Measurements from ENCODE around the gene UTP20.
A peak's percentile ranks its signal among the peaks of the same experiment; 100 is the strongest.

Gene UTP20

GRCh38 chr12:101256266-101256665 lies 23.6 kb upstream of the UTP20 start:
- Histone ChIP-seq H2AK5ac (ENCODE audit: low read length, severe bottlenecking) (no peak overlapping the region), H3K4ac (ENCODE audit: low read depth in 1 of 2, low read length in 2 of 2) (no peak overlapping the region), H2BK120ac (ENCODE audit: low read depth, low read length) (no peak overlapping the region), H3K27me3 (ENCODE audit: control insufficient read depth in 1 of 2, insufficient read depth in 1 of 2, low read length in 2 of 2) (peaks cover 5 to 6% of the 10 kb centered on the region in 2 experiments), H3K36me3 (ENCODE audit: control insufficient read depth in 1 of 2, insufficient read depth in 2 of 2, low read depth in 1 of 2, low read length in 2 of 2) (no peaks in the 10 kb centered on the region), H3K4me3 (ENCODE audit: insufficient read depth in 1 of 2, low read depth in 1 of 2, low read length in 2 of 2) (no peak overlapping the region), H4K91ac (ENCODE audit: low read length) (no peak overlapping the region), H2BK12ac (ENCODE audit: low read length in 2 of 2) (no peak overlapping the region), H3K27ac (ENCODE audit: low read length, poor library complexity, severe bottlenecking) (no peak overlapping the region), H3K14ac (ENCODE audit: low read length in 2 of 2) (no peak overlapping the region), H3K4me1 (ENCODE audit: control insufficient read depth, insufficient read depth, low read depth, low read length) (no peaks in the 10 kb centered on the region), H3K4me2 (ENCODE audit: low read length, poor library complexity, severe bottlenecking) (no peak overlapping the region), H3K79me1 (replicated peaks; ENCODE audit: low read length, poor library complexity, severe bottlenecking) (no peaks in the 10 kb centered on the region), H4K8ac (ENCODE audit: low read length) (no peak overlapping the region), H2BK5ac (ENCODE audit: low read depth, low read length, poor library complexity, severe bottlenecking) (no peak overlapping the region), H3K23ac (ENCODE audit: low read length in 2 of 2) (no peak overlapping the region), H2AFZ (ENCODE audit: low read depth, low read length) (no peak overlapping the region), H3K18ac (ENCODE audit: low read depth in 1 of 2, low read length in 2 of 2) (no peak overlapping the region), H2BK15ac (ENCODE audit: low read depth, poor library complexity, severe bottlenecking) (no peak overlapping the region), H3K9me3 (ENCODE audit: control insufficient read depth, low read length) (peaks cover 7% of the 10 kb centered on the region), H3K9ac (ENCODE audit: low read length) (no peak overlapping the region)
- DNase-seq: no peak
- WGBS: 59% methylated on average over 4 of the region's 4 CpGs

- Histone ChIP-seq H3K4me1 (ENCODE audit: control insufficient read depth, insufficient read depth, low read depth, low read length) (no peaks in the 10 kb centered on the region), H3K4ac (ENCODE audit: low read depth in 1 of 2, low read length in 2 of 2) (no peak overlapping the region), H2BK120ac (ENCODE audit: low read depth, low read length) (no peak overlapping the region), H2AFZ (ENCODE audit: low read depth, low read length) (no peak overlapping the region), H3K23ac (ENCODE audit: low read length in 2 of 2) (no peak overlapping the region), H3K9me3 (ENCODE audit: control insufficient read depth, low read length) (peaks cover 7% of the 10 kb centered on the region), H2BK5ac (ENCODE audit: low read depth, low read length, poor library complexity, severe bottlenecking) (no peak overlapping the region), H3K27ac (ENCODE audit: low read length, poor library complexity, severe bottlenecking) (no peak overlapping the region), H3K79me1 (replicated peaks; ENCODE audit: low read length, poor library complexity, severe bottlenecking) (no peaks in the 10 kb centered on the region), H3K27me3 (ENCODE audit: control insufficient read depth in 1 of 2, insufficient read depth in 1 of 2, low read length in 2 of 2) (peaks cover 5 to 6% of the 10 kb centered on the region in 2 experiments), H3K4me2 (ENCODE audit: low read length, poor library complexity, severe bottlenecking) (peak overlapping the region; percentile 47), H3K18ac (ENCODE audit: low read depth in 1 of 2, low read length in 2 of 2) (no peak overlapping the region), H3K4me3 (ENCODE audit: insufficient read depth in 1 of 2, low read depth in 1 of 2, low read length in 2 of 2) (no peak overlapping the region), H4K91ac (ENCODE audit: low read length) (no peak overlapping the region), H2BK15ac (ENCODE audit: low read depth, poor library complexity, severe bottlenecking) (no peak overlapping the region), H3K14ac (ENCODE audit: low read length in 2 of 2) (peak overlapping the region in 1 of 2 experiments; percentile 11), H4K8ac (ENCODE audit: low read length) (no peak overlapping the region), H2BK12ac (ENCODE audit: low read length in 2 of 2) (no peak overlapping the region), H2AK5ac (ENCODE audit: low read length, severe bottlenecking) (no peak overlapping the region), H3K36me3 (ENCODE audit: control insufficient read depth in 1 of 2, insufficient read depth in 2 of 2, low read depth in 1 of 2, low read length in 2 of 2) (no peaks in the 10 kb centered on the region), H3K9ac (ENCODE audit: low read length) (no peak overlapping the region)
- DNase-seq: no peak
- WGBS: 82% methylated on average over 4 of the region's 4 CpGs
These were observed 22.5 kb upstream of the UTP20 start for GRCh38 chr12:101257357-101257756.

DNA sequence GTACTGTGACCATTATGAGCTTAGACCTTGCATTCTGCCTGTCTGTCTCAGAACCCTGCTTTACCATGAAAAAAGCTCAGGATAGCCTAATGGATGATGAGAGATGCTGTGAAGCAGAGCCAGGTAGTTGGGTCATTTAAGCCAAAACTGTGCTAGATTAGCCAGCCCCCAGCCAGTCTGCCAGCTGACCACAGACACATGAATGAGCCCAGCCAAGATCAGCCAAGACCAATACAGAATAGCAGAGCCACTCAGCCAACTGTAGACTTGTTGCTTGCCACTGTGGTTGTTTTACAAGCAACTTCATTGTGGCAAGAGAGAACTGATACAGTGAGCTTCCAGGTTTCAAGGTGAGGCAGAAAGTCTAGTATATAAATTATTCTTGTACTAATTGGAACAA lies 12.8 kb upstream of the UTP20 start:
- no peak overlapping the region for H3K4me3 ChIP-seq (ENCODE audit: insufficient read depth in 1 of 2, low read depth in 1 of 2, low read length in 2 of 2)
- no peaks in the 10 kb centered on the region for H3K36me3 ChIP-seq (ENCODE audit: control insufficient read depth in 1 of 2, insufficient read depth in 2 of 2, low read depth in 1 of 2, low read length in 2 of 2)
- no peak overlapping the region for H2BK15ac ChIP-seq (ENCODE audit: low read depth, poor library complexity, severe bottlenecking)
- H3K4me2 ChIP-seq (ENCODE audit: low read length, poor library complexity, severe bottlenecking): no peak overlapping the region
- H3K9ac ChIP-seq (ENCODE audit: low read length): no peak overlapping the region
- no peak overlapping the region for H3K18ac ChIP-seq (ENCODE audit: low read depth in 1 of 2, low read length in 2 of 2)
- no peak overlapping the region for H4K91ac ChIP-seq (ENCODE audit: low read length)
- no peak overlapping the region for H2BK120ac ChIP-seq (ENCODE audit: low read depth, low read length)
- H3K27ac ChIP-seq (ENCODE audit: low read length, poor library complexity, severe bottlenecking): no peak overlapping the region
- H3K23ac ChIP-seq (ENCODE audit: low read length in 2 of 2): no peak overlapping the region
- H2BK5ac ChIP-seq (ENCODE audit: low read depth, low read length, poor library complexity, severe bottlenecking): no peak overlapping the region
- H3K9me3 ChIP-seq (ENCODE audit: control insufficient read depth, low read length): peaks cover 8% of the 10 kb centered on the region
- H2AFZ ChIP-seq (ENCODE audit: low read depth, low read length): no peak overlapping the region
- H3K14ac ChIP-seq (ENCODE audit: low read length in 2 of 2): no peak overlapping the region
- H3K79me1 ChIP-seq (replicated peaks; ENCODE audit: low read length, poor library complexity, severe bottlenecking): no peaks in the 10 kb centered on the region
- H3K27me3 ChIP-seq (ENCODE audit: control insufficient read depth in 1 of 2, insufficient read depth in 1 of 2, low read length in 2 of 2): peaks cover 0 to 4% of the 10 kb centered on the region in 2 experiments
- no peak overlapping the region for H2AK5ac ChIP-seq (ENCODE audit: low read length, severe bottlenecking)
- no peak for DNase-seq
- no peak overlapping the region for H3K4ac ChIP-seq (ENCODE audit: low read depth in 1 of 2, low read length in 2 of 2)
- H3K4me1 ChIP-seq (ENCODE audit: control insufficient read depth, insufficient read depth, low read depth, low read length): no peaks in the 10 kb centered on the region
- no peak overlapping the region for H4K8ac ChIP-seq (ENCODE audit: low read length)
- H2BK12ac ChIP-seq (ENCODE audit: low read length in 2 of 2): no peak overlapping the region

GRCh38 chr12:101276433-101276832 lies 3.5 kb upstream of the UTP20 start:
- H2AK5ac ChIP-seq (ENCODE audit: low read length, severe bottlenecking): no peak overlapping the region
- H3K4ac ChIP-seq (ENCODE audit: low read depth in 1 of 2, low read length in 2 of 2): no peak overlapping the region
- H2BK12ac ChIP-seq (ENCODE audit: low read length in 2 of 2): no peak overlapping the region
- no peaks in the 10 kb centered on the region for H3K9me3 ChIP-seq (ENCODE audit: control insufficient read depth, low read length)
- H2BK5ac ChIP-seq (ENCODE audit: low read depth, low read length, poor library complexity, severe bottlenecking): no peak overlapping the region
- H3K27ac ChIP-seq (ENCODE audit: low read length, poor library complexity, severe bottlenecking): no peak overlapping the region
- H4K91ac ChIP-seq (ENCODE audit: low read length): no peak overlapping the region
- no peaks in the 10 kb centered on the region for H3K36me3 ChIP-seq (ENCODE audit: control insufficient read depth in 1 of 2, insufficient read depth in 2 of 2, low read depth in 1 of 2, low read length in 2 of 2)
- no peak overlapping the region for H4K8ac ChIP-seq (ENCODE audit: low read length)
- no peaks in the 10 kb centered on the region for H3K27me3 ChIP-seq (ENCODE audit: control insufficient read depth in 1 of 2, insufficient read depth in 1 of 2, low read length in 2 of 2)
- no peak overlapping the region for H3K23ac ChIP-seq (ENCODE audit: low read length in 2 of 2)
- no peak for DNase-seq
- H3K9ac ChIP-seq (ENCODE audit: low read length): no peak overlapping the region
- no peak overlapping the region for H3K18ac ChIP-seq (ENCODE audit: low read depth in 1 of 2, low read length in 2 of 2)
- WGBS: 89% methylated on average over 1 of the region's 1 CpG
- no peaks in the 10 kb centered on the region for H3K4me1 ChIP-seq (ENCODE audit: control insufficient read depth, insufficient read depth, low read depth, low read length)
- H2BK15ac ChIP-seq (ENCODE audit: low read depth, poor library complexity, severe bottlenecking): no peak overlapping the region
- H2BK120ac ChIP-seq (ENCODE audit: low read depth, low read length): no peak overlapping the region
- H2AFZ ChIP-seq (ENCODE audit: low read depth, low read length): no peak overlapping the region
- H3K14ac ChIP-seq (ENCODE audit: low read length in 2 of 2): no peak overlapping the region
- H3K4me3 ChIP-seq (ENCODE audit: insufficient read depth in 1 of 2, low read depth in 1 of 2, low read length in 2 of 2): no peak overlapping the region
- H3K79me1 ChIP-seq (replicated peaks; ENCODE audit: low read length, poor library complexity, severe bottlenecking): peaks cover 5% of the 10 kb centered on the region
- no peak overlapping the region for H3K4me2 ChIP-seq (ENCODE audit: low read length, poor library complexity, severe bottlenecking)

Measured in mesenchymal stem cell (in vitro differentiated cells and primary cell).